Renal pelvis (tissue), 4 donors: ENCODE data around the gene ABCA6. TPM values are rescaled to one million over a fixed set of nuclear protein-coding genes. Genes with fewer than 3 reads are reported as not detected.
"Not testable (repeated sequence)": the region's sequence is repeated elsewhere in the genome, so short reads cannot be mapped to it uniquely, and the experiment has no call there.

Experiments
- DNase-seq: peaks from one replicate; pipeline ENCODE4 v3.0.0-alpha.2; 2013
- polyA plus RNA-seq, 3 donors: library from polyadenylated mRNA; unstranded; fragments of 120-200 nt; gene quantifications; one replicate each; pipeline ENCODE4 v1.2.1, GENCODE V29; 2013; ENCODE audit not compliant: insufficient read length in 3 of 3

The ABCA6 gene
- polyA plus RNA-seq, 3 donors: 4.2 to 6.0 (median 5.5) TPM

DNA sequence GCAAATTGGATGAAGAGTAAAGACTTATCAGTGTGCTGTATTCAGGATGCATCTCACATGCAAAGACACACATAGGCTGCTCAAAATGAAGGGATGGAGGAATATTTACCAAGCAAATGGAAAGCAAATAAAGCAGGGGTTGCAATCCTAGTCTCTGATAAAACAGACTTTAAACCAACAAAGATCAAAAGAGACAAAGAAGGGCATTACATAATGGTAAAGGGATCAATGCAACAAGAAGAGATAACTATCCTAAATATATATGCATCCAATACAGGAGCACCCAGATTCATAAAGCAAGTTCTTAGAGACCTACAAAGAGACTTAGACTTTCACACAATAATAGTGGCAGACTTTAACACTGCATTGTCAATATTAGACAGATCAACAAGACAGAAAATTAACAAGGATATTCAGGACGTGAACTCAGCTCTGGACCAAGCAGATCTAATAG lies 68.9 kb downstream of the ABCA6 start:
- DNase-seq: not testable (repeated sequence)

DNA sequence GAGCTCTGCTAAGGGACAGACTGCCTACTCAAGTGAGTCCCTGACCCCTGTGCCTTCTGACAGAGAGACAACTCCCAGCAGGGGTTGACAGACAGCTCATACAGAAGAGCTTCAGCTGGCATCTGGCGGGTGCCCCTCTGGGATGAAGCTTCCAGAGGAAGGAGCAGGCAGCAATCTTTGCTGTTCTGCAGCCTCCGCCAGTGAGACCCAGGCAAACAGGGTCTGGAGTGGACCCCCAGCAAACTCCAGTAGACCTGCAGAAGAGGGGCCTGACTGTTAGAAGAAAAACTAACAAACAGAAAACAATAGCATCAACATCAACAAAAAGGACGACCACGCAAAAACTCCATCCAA lies 70.5 kb downstream of the ABCA6 start:
- DNase-seq: not testable (repeated sequence)

DNA sequence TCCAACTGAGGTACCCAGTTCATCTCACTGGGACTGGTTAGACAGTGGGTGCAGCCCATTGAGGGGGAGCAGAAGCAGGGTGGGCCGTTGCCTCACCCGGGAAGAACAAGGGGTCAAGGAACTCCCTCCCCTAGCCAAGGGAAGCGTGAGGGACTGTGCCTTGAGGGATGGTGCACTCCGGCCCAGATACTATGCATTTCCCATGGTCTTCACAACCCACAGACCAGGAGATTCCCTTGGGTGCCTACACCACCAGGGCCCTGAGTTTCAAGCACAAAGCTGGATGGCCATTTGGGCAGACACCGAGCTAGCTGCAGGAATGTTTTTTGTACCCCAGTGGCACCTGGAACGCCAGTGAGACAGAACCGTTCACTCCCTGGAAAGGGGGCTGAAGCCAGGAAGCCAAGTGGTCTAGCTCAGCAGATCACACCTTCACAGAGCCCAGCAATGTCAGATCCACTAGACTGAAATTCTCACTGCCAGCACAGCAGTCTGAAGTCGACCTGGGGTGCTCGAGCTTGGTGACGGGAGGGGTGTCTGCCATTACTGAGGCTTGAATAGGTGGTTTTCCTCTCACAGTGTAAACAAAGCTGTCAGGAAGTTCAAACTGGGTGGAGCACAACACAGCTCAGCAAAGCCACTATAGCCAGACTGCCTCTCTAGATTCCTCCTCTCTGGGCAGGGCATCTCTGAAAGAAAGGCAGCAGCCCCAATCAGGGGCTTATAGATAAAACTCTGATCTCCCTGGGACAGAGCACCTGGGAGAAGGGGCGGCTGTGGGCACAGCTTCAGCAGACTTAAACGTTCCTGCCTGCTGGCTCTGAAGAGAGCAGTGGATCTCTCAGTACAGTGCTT lies 71.1 kb downstream of the ABCA6 start:
- DNase-seq: not testable (repeated sequence)

DNA sequence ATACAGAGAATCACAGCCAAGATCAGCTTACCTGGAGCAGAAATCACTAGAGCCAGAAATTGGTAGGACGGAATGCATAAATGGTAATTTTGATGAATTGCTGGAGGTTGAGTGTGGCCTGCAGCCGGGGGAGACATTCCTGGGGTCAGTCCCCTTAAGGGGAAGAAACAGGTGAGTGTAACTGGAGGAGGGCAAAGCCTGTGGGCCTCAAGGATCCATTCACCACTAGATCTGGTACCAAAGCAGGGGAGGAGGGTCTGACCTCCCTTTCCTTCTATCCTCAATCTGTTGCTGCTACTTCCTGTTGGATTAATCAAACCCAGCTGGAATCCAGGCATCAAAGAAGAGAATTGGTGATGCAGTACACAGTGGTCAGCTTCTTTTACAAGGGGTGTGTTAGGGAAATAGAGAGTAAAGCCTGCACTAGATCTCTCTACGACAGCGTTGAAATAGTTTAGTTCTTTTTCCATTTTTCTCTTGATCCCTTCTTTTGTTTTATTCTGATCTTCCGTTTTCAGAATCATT lies 72.4 kb downstream of the ABCA6 start:
- no peak for DNase-seq

DNA sequence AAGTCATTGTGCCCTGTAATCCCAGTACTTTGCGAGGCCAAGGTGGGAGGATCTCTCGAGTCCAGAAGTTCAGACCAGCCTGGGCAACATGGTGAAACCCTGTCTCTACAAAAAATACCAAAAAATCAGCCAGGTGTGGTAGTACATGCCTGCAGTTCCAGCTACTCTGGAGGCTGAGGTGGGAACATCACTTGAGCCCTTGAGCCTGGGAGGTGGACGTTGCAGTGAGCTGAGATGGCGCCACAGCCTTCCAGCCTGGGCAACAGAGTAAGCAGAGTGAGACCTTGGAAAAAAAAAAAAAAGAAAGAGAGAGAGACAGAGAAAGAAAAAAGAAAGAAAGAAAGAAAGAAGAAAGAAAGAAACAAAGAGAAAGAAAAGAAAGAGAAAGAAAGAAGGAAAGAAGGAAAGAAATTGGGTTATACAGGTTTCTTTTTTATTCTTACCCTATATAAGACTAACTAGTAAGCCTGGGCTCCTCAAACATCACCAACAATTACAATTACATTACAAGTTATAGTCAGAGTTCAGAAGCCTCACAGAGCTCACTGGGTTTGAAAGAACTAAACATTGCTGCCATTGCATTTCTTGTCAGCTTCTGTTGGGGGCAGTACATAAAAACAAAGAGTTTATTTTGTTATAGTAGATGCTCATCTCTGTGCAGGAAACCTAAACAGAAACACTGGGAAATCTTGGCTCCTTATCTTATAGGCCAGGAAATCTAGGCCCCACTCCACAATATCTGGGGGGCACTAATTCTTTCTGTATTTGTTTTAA lies 74.2 kb downstream of the ABCA6 start:
- no peak for DNase-seq

DNA sequence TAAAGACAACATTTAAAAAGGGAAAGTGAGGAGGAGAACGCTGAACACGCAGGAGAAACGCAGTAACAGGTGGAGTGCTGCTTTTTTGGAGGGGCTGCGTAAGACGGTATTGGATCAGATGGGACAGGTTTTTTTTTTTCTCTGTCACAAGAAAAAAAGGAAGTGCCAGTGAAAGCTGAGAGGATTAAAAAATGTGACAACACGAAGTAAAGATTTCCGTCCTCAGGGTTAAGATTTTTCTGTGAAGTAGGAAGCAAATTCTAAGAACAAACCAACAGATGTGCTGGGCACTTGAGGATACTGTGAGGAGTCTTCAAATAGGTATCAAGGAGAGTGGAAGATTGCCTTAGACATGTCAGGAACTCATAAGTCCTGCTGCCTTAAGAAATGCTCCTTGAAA lies 75.2 kb downstream of the ABCA6 start:
- no peak for DNase-seq

DNA sequence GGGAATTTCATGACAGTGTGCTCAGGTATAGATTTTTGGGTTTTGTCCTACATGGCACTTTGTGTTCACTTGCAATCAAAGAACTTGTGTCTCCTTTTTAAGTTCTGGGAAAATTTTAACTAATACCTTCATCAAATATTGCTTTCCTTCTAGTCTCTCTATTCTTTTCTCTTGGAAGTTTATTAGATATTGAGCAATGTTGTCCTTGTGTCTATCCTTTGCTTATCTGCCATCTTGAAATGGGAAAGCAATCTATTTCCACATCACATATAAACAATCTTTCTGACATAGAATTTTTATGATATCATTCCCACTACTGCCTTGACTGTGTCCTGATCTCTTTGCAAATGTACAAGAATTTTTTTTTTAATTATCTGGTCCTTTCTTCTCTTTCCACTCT lies 76.6 kb downstream of the ABCA6 start:
- no peak for DNase-seq

GRCh38 chr17:69064476-69064875 lies 77.2 kb downstream of the ABCA6 start:
- no peak for DNase-seq

- no peak for DNase-seq
Measured at GRCh38 chr17:69064001-69064400, 77.7 kb downstream of the ABCA6 start.

- peak; percentile 66 for DNase-seq
Measured at GRCh38 chr17:69062860-69063581, 78.7 kb downstream of the ABCA6 start.

- DNase-seq: no peak
Measured at GRCh38 chr17:69061721-69062556, 79.8 kb downstream of the ABCA6 start.

DNA sequence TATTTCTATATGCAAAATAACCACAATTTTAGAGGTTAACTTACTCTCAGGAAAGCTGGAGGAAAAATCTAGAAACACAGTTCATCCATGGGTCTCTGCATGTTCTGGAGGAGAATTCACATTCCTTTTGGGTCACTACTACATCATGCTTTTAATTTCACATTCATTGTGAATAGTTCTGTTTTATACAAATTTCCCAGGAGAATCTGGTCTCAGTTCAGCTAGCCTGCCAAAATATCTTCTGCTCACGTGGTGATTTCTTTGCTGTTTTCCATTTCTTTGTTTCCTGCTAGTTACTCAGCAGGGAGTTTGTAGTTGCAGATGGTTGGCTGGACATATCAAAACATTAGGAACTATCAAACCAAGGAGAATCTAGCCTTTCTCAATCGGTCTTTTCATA lies 80.9 kb downstream of the ABCA6 start, which contains the start of gene ABCA9:
ABCA9 (minus strand) TSS at position 106 of the 400 bp plus-strand sequence. CDS start 9,801 bp downstream, outside the sequence.
- DNase-seq: peak; percentile 42

GRCh38 chr17:69059458-69060175 lies 82.1 kb downstream of the ABCA6 start:
- peak; percentile 42 for DNase-seq

DNA sequence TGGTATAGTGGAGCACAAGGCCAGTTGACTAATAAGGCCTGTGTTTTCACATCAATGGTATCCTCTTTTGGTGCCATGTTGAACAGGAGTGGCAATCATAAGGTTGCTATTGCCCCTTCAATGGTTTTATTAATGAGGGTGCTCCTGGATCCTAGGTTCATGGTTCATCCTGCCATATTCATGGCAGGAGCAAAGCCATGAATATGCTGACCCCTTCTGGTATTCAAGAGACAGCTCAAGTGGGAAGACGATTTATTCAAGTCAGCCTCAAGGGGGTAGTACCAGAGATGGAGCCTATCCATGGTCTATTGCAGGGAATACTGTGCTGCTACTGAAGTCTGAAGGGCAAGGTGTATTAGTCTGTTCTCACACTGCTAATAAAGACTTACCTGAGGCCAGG lies 83.5 kb downstream of the ABCA6 start:
- no peak for DNase-seq

- DNase-seq: no peak
Measured at GRCh38 chr17:69057280-69057679, 84.4 kb downstream of the ABCA6 start.

- no peak for DNase-seq
Measured at GRCh38 chr17:69056179-69056823, 85.4 kb downstream of the ABCA6 start.

DNA sequence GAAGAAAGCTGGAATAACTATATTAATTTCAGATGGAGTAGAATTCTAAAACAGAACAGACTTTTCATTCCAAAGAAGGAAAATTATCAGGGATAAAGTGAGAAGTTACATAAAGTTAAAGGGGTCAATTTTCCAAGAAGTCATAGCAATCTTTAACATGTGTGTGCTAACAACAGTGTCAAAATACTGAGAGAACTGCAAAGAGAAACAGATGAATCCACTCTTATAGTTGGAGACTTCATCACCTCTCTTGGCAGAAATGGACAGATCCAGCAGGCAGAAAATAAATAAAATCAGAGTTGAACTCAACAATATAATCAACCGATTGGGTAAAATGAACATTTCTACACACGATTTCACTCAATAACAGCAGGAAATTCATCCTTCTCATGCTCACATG lies 86.4 kb downstream of the ABCA6 start:
- DNase-seq: no peak

DNA sequence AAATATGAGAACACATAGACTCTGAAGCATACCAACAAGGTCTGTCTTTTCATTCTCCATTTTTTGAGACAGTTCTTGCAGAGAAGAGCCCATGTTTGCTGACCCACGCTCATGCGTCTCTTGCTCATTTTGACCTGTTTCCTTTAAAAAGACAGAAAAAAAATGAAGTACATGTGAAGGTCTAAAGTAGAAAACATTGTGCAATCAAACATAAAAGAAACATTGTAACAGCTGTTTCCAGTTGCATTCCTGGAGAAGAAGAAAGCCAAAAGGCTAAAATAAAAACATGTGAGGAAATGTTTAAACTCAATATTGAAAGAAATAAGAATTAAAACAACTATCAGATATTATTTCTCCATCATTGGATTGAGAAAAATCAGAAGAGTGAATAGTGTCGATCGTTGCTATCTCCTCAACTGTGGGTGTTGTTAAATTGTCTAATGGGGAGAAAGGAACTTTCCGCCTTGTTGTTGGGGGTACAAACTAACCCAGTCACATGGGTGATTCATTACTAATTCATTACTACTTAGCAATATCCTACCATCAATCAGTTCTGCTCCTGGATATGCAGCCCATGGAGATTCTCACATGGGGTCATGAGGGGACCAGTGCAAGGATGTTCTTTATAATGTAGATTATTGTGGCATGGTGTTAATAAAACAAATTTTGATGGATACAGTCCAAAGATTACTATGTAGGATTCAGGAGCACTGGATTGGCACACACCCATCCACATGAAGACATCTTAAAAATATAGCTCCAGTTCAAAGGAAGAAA lies 90.5 kb downstream of the ABCA6 start:
- no peak for DNase-seq

- no peak for DNase-seq
Measured at GRCh38 chr17:69048634-69049033, 93.1 kb downstream of the ABCA6 start.
